ENCODE measurements around the gene EXOC6B. TPM values are rescaled to one million over a fixed set of nuclear protein-coding genes. Genes with fewer than 3 reads are reported as not detected.

EXOC6B gene
- total and polyA plus RNA-seq, 12 donors: 16.3 to 243 (median 144) TPM

GRCh38 chr2:72722492-72723070 is 103.3 kb downstream of the EXOC6B start:
- H3K27ac ChIP-seq: no peak overlapping the region
- ATAC-seq (no peak), DNase-seq (no peak)
- no peaks in the 10 kb centered on the region for H3K27me3 ChIP-seq
- peaks cover 0 to 8% (median 5%) of the 10 kb centered on the region in 9 donors for H3K36me3 ChIP-seq
- 70 to 79% methylated on average over 3 of the region's 3 CpGs for WGBS, 2 donors
- no peaks in the 10 kb centered on the region for H3K9me3 ChIP-seq
- peaks cover 0 to 34% (median 4%) of the 10 kb centered on the region in 9 donors for H3K4me1 ChIP-seq
- TF ChIP-seq CTCF (IDR thresholded peaks at IDR 0.05): no peak
- H3K4me3 ChIP-seq: no peak overlapping the region
- intact Hi-C loops (cut with DNase I): no loop called here

- no peak for DNase-seq
- ATAC-seq: no peak
- Histone ChIP-seq H3K4me1 (peaks cover 0 to 34% (median 4%) of the 10 kb centered on the region in 9 donors), H3K27ac (no peak overlapping the region), H3K9me3 (no peaks in the 10 kb centered on the region), H3K36me3 (peaks cover 0 to 36% (median 5%) of the 10 kb centered on the region in 9 donors), H3K27me3 (no peaks in the 10 kb centered on the region), H3K4me3 (no peak overlapping the region)
- intact Hi-C loops (cut with DNase I): no loop called here
- WGBS, 2 donors: 75 to 76% methylated on average over 4 of the region's 4 CpGs
- TF ChIP-seq CTCF (IDR thresholded peaks at IDR 0.05): no peak
Measured at GRCh38 chr2:72719416-72719815, 106.4 kb downstream of the EXOC6B start.

GRCh38 chr2:72718876-72719275 is 107.0 kb downstream of the EXOC6B start:
- Histone ChIP-seq H3K27me3 (no peaks in the 10 kb centered on the region), H3K9me3 (no peaks in the 10 kb centered on the region), H3K4me3 (no peak overlapping the region), H3K36me3 (peaks cover 0 to 41% (median 5%) of the 10 kb centered on the region in 9 donors), H3K4me1 (peaks cover 0 to 30% (median 5%) of the 10 kb centered on the region in 9 donors), H3K27ac (no peak overlapping the region)
- intact Hi-C loops (cut with DNase I): no loop called here
- DNase-seq (no peak), ATAC-seq (no peak)
- no peak for TF ChIP-seq CTCF (IDR thresholded peaks at IDR 0.05)

GRCh38 chr2:72716601-72717000 is 109.2 kb downstream of the EXOC6B start:
- no peak overlapping the region for H3K4me3 ChIP-seq
- ATAC-seq (no peak), DNase-seq (no peak)
- intact Hi-C loops (cut with DNase I): no loop called here
- H3K27ac ChIP-seq: no peak overlapping the region
- H3K9me3 ChIP-seq: no peaks in the 10 kb centered on the region
- H3K4me1 ChIP-seq: peaks cover 0 to 21% (median 0%) of the 10 kb centered on the region in 9 donors
- TF ChIP-seq CTCF (IDR thresholded peaks at IDR 0.05): no peak
- 40 to 63% methylated on average over 2 of the region's 2 CpGs for WGBS, 2 donors
- H3K27me3 ChIP-seq: no peaks in the 10 kb centered on the region
- H3K36me3 ChIP-seq: peaks cover 0 to 59% (median 5%) of the 10 kb centered on the region in 9 donors

Data from heart right ventricle (tissue), 16 donors.